Measurements from ENCODE around the gene SLC22A23.

SLC22A23 gene

GRCh38 chr6:3366596-3367413 is 90.0 kb downstream of the SLC22A23 start:
- DNase-seq: no peak

- DNase-seq: no peak
Observed at GRCh38 chr6:3364391-3364790, 92.5 kb downstream of the SLC22A23 start.

GRCh38 chr6:3363296-3364025 is 93.4 kb downstream of the SLC22A23 start:
- no peak for DNase-seq

GRCh38 chr6:3361312-3362037 is 95.4 kb downstream of the SLC22A23 start:
- no peak for DNase-seq

- no peak for DNase-seq
Observed at GRCh38 chr6:3360727-3361045, 96.2 kb downstream of the SLC22A23 start.

GRCh38 chr6:3359973-3360726 is 96.7 kb downstream of the SLC22A23 start:
- no peak for DNase-seq

- DNase-seq: no peak
Observed at GRCh38 chr6:3359101-3359752, 97.6 kb downstream of the SLC22A23 start.

- no peak for DNase-seq
Observed at GRCh38 chr6:3358413-3359100, 98.3 kb downstream of the SLC22A23 start.

- no peak for DNase-seq
Observed at GRCh38 chr6:3357678-3358077, 99.2 kb downstream of the SLC22A23 start.

- no peak for DNase-seq
Observed at GRCh38 chr6:3356824-3357420, 99.9 kb downstream of the SLC22A23 start.

- peak; percentile 35 to 44 for DNase-seq
Observed at GRCh38 chr6:3356056-3356823, 100.6 kb downstream of the SLC22A23 start.

- DNase-seq: no peak
Observed at GRCh38 chr6:3355358-3356055, 101.3 kb downstream of the SLC22A23 start.

- no peak for DNase-seq
Observed at GRCh38 chr6:3355011-3355357, 101.9 kb downstream of the SLC22A23 start.

GRCh38 chr6:3353939-3354338 is 102.9 kb downstream of the SLC22A23 start:
- no peak for DNase-seq

GRCh38 chr6:3353213-3353903 is 103.5 kb downstream of the SLC22A23 start:
- no peak for DNase-seq

- no peak for DNase-seq
Observed at GRCh38 chr6:3352678-3353077, 104.2 kb downstream of the SLC22A23 start.

- no peak for DNase-seq
Observed at GRCh38 chr6:3351829-3352524, 104.9 kb downstream of the SLC22A23 start.

GRCh38 chr6:3351105-3351676 is 105.7 kb downstream of the SLC22A23 start:
- no peak for DNase-seq

Data from NCI-H1930 (cell line).